ENCODE data around the gene ST8SIA6.
A peak's percentile ranks its signal among the peaks of the same experiment; 100 is the strongest.
"Not testable (repeated sequence)": the region's sequence is repeated elsewhere in the genome, so short reads cannot be mapped to it uniquely, and the experiment has no call there.

ST8SIA6 gene

DNA sequence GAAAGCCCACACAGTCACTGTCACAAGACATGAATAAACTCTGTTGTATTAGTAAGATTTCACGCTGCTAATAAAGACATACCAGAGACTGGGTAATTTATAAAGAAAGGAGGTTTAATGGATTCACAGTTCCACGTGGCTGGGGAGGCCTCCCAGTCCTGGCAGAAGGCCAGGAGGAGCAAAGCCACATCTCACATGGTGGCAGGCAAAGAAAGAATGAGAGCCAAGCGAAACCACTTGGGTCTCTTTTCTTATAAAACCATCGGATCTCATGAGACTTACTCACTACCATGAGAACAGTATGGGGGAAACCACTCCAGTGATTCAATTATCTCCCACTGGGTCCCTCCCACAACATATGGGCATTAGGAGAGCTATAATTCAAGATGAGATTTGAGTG is 110.2 kb downstream of the ST8SIA6 start:
- DNase-seq (ENCODE audit: low read depth, low spot score): no peak

DNA sequence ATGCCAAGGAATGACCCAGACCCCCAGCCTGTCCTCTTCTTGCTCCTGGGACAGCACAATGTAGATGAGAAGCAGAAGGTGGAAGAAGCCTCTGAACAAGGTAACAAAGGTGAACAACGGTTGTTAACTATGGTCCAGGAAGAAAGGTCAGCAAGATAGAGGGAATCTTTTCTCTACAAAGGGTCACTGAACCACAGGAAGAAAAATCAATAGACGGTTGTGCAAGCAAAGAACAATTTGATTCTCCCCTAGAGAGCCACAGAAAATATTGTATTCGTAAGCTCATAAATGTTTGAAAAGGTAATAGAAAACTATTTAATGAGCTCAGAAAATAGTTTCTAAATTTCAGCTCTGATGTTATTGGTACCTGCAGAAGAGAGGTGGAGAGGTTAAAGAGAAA is 111.3 kb downstream of the ST8SIA6 start:
- DNase-seq (ENCODE audit: low read depth, low spot score): no peak

DNA sequence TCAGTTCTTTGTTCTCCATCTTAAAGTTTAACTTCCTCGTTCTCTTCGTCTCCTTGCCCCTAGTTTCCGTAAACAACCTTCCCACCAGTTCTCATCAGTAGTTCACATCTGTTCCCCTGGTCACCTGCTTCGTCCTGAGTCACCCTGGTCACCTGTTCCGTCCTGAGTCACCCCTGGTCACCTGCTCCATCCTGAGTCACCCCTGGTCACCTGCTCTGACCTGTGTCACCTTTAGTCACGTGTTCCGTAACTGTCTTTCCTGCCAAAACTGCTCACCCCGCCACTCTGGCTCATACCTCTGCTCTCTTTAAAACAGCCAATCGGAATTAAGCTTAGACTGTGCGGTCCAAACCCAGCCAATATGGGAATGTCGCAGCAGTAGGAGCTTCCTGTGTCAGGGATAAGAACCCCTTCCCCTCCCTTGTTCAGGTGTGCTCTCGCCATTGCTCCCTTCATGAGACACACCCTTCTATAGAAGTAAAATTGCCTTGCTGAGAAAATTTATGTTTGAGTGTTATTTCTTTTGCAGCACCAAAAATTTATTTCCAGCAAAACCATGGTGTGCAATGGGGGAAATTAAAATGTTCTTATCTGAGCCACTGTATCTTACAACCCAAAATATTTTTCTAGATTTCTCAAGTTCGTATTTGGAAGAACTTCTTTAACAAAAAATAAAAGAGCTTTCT is 114.1 kb downstream of the ST8SIA6 start:
- DNase-seq (ENCODE audit: low read depth, low spot score): no peak

DNA sequence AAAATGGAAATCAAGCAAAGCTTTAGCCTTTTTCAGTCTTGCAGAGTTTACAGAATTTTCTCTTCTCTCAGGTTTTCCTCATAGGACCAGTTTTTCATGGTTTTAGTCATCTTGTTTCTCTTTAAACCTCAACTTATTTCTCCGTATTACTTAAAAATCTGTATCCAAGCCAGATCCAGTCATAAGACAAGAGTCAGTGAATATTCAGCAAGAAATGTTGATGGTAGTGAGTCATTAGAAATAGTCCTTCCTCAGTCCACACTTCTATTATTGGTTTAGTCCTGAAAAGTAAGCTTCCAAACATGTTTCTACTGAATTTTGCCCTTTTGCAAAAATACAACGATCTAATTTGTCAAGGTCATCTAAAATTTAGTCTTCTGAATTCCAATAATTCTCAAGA is 119.3 kb downstream of the ST8SIA6 start:
- DNase-seq (ENCODE audit: low read depth, low spot score): no peak

DNA sequence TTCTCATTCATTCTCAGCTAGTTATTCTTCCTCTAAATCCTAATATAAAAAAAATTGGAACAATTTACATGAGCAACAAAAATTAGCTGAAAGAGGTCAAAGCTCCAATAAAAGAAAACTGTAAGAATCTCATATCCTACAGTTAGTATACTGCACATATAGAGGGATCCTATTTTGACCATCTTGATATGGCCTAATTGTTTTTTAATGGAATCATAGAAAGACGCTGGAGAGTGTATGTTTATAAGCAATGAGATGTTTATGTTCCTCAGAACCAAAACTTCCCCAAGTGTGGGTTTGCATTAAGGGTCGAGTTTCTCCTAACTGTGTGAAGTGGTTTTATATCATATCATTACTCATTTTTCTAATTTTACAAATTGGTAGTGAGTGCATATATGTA is 123.9 kb downstream of the ST8SIA6 start:
- DNase-seq (ENCODE audit: low read depth, low spot score): no peak

DNA sequence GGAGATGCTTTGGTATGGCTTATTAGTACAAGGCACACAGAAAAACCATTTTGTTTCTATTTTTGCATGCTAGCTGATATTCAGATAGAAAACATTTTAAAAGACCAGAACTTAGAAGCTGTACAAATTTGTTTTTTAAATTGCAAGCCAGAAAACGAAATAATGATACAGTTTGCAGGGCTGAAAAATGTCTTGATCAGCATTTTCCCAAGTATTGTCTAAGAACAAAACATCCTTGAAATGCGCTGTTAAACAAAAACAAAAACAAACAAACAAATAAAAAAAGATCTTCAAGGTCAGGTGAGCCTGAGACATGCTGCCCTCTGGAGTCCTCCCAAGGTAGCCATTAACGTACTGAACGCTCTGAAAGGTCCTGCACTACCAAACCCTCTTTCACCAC is 128.0 kb downstream of the ST8SIA6 start:
- no peak for DNase-seq (ENCODE audit: low read depth, low spot score)

DNA sequence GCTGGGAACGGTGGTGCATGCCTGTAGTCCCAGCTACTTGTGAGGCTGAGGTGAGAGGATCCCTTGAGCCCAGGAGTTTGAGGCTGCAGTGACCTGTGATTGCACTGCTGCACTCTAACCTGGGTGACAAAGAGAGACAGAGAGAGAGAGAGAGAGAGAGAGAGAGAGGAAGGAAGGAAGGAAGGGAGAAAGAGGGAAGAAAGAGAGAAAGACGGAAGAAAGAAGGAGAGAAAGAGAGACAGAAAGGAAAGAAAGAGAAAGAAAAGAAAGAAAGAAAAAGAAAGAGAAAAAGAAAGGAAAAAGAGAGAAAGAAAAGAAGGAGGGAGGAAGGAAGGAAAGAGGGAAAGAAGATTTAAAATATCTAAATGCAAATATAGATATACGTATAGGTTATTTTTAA is 132.4 kb downstream of the ST8SIA6 start:
- DNase-seq (ENCODE audit: low read depth, low spot score): not testable (repeated sequence)

DNA sequence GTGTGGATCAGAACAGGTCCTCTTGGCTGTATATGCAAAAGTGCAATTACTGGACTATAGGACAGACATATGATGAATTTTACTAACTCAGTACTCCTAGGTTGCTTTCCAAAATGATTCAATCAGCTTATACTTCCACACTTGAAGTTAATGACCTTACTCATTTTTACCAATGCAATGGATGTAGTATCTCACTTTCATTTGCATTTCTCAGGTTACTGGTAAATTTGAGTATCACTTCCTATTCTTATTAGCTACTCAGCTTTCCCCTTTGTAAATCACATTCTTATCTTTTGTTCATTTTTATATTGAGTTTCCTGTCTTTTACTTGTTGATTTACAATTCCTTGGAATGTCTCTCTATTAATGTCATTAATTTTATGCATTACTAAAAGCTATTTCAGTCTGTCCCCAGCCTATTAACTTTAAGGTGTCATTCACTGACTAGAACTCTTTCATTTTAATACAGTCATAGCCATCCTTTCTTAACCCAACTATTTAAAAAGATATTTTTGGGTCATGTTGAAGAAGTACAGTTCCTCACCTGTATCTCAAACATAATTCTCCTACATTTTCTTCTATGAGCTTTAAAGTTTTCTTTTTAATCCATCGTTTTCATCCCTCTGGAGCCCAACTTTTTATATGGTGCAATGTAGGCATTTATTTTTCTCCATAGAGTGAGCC is 137.8 kb downstream of the ST8SIA6 start:
- no peak for DNase-seq (ENCODE audit: low read depth, low spot score)

DNA sequence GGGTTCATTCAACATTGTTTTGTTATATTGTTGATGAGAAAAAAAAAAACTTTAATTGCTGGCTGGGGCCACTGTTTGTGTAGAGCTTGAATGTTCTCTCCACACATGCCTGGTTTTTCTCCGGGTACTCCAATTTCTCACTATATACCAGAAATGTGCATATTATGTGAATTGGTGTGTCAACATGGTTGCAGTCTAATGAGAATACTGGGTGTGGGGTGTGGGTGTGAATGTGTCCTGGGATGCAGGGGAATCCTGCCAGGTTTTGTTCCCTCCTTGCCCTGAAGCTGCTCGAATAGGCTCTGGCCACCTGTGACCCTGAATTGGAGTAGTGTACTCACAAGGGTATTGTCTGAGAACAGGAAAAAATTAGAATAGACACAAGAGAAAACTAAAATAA is 145.0 kb downstream of the ST8SIA6 start:
- no peak for DNase-seq (ENCODE audit: low read depth, low spot score)

DNA sequence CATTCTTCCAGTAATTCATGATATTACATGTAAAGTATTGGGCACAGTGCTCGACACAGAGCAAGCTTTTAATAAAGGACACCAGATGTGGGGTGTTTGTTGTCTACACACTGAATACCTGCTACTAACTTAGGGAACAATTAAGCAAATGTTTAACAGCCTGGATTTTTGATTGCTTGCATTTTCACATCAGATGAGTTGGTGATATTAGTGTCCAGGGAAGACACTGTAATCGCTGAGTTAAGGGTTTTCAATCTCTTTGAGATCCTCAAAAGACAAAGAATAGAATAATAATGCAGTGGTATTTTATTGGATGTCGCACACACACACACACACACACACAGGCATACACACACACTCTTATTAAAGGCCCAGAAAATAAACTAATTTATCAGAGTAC is 147.3 kb downstream of the ST8SIA6 start:
- no peak for DNase-seq (ENCODE audit: low read depth, low spot score)

DNA sequence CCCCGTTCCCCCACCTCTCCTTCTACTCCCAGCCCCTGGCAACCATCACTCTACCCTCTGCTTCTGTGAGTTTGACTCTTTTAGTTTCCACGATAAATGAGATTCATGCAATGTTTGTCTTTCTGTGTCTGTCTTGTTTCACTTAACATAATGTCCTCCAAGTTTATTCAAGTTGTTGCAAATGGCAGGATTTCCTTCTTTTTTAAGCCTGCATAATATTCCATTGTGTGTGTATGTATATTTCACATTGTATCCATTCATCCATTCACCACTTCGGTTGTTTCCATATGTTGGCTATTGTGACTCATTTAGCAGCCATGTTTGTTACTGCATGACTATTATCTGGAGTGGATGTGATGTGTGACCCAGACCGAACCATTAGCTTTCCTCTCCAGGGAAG is 162.0 kb downstream of the ST8SIA6 start:
- DNase-seq (ENCODE audit: low read depth, low spot score): no peak

DNA sequence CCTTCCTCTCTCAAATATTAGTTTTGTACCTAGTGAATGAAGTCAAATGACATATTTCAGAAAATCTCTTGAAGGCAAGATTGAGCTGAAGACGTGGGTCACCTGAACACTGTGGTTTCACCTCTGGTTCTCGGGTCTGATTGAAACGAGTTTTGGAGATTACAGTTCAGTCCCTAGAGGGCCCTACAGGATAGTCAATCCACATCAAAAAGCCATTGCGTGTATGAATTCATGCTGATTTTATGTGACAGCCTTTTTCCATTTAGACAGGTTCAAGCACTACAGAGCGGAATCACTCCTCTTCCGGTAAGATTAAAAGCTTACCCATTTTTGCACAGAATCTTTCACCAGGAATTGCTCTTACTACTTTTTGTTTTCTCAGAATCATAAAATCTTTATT is 164.2 kb downstream of the ST8SIA6 start:
- DNase-seq (ENCODE audit: low read depth, low spot score): peak; percentile 2

DNA sequence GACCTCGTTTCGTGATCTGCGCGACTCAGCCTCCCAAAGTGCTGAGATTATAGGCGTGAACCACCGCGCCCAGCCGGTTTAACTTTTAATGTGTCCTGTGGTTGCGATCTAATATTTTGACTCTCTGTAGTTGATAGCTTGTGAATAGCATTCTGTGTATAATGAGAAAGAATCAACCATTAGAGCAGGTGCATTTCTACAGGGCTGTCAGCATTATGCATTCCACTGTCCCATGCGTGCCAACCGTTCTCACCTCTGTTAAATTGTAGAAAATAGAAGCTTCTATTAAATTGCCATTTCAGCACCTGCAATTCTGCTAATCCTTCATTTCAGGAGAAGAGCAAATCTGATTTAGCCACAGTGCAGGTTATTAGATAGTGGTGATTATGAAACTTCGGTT is 164.6 kb downstream of the ST8SIA6 start:
- DNase-seq (ENCODE audit: low read depth, low spot score): no peak

DNA sequence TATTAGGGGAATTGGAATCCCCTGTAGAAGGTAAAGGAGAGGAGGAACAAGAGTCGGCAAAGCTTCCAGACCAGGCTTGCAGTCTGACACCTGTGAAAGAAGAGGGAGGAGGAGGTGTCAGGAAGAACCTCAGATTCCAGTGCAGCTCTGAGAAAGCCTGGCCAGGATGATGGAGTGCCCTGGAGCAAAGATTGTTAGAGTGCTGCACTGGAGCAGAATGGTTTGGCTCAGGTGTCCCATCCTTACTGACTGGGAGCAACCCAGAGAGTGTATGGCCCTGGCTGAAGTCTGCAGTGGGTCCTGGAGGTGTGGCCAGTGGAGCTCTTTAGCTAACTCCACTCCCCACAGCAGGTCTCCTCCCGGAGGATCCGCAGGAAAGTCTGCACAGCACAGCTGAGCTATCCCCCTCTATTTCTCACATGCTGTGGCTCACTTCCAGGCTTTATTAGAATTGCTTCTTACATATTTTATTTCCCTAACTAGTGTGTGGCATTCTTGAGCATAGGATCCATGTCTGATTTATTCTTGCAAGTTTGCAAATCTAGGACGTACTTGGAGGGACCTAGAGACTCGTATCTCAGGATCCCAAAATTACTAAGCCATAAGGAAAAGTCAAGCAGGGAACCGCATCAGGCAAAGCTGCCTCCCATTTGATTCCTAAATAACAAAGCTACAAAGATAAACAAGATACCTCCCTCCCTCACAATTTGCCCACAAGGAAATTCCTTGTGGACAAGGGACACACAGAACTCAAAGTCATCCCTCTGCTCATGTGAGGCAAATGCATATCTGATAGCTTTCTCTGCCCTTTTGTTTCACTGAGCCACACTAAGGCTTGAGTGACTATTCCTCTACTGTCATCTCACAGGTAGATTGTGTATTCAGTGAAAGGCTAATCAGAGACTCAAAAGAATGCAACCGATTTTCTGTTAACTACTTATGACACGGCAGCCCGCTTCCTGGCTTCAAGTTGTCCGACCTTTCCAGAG is 167.5 kb downstream of the ST8SIA6 start:
- DNase-seq (ENCODE audit: low read depth, low spot score): peak; percentile 58

DNA sequence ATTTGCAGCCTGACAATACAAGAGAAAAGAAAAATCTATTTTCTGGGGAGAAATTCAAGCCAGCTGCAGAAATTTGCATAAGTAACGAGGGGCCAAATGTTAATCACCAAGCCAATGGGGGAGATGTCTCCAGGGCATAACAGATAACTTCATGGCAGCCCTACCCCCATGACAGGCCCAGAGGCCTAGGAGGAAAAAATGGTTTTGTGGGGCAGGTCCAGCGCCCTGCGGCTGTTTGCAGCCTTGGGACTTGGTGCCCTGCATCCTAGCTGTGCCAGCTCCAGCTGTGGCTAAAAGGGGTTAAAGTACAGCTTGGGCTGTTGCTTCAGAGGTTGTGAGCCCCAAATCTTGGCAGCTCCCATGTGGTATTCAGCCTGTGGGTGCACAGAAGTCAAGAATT is 172.1 kb downstream of the ST8SIA6 start:
- no peak for DNase-seq (ENCODE audit: low read depth, low spot score)

DNA sequence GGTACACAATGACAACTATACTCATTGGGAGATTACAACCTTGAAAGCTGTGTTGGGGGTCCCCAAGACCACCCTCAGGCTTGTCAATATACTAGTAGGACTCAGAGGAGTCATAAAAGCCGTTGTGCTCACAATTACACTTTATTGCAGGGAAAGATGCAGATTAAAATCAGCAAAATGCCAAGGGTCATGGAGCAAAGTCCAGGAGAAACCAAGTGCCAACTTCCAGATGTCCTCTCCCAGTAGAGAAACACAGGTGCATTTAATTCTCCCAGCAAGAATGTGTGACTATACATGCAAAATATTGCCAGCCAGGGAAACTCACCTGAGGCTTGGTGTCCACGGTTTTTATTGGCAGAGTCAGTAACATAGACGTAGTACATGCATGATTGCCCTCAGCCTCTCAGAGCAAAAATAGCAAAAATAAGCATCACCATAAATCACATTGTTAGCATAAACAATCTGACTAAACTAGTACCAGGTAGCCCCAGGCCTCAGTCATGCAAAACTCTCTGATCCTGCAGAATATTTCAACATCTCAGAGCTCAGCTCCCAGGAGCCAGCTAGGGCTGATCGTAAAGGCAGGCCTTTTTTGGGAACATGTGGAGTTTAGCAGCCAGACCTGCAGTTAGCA is 175.7 kb downstream of the ST8SIA6 start:
- no peak for DNase-seq (ENCODE audit: low read depth, low spot score)

DNA sequence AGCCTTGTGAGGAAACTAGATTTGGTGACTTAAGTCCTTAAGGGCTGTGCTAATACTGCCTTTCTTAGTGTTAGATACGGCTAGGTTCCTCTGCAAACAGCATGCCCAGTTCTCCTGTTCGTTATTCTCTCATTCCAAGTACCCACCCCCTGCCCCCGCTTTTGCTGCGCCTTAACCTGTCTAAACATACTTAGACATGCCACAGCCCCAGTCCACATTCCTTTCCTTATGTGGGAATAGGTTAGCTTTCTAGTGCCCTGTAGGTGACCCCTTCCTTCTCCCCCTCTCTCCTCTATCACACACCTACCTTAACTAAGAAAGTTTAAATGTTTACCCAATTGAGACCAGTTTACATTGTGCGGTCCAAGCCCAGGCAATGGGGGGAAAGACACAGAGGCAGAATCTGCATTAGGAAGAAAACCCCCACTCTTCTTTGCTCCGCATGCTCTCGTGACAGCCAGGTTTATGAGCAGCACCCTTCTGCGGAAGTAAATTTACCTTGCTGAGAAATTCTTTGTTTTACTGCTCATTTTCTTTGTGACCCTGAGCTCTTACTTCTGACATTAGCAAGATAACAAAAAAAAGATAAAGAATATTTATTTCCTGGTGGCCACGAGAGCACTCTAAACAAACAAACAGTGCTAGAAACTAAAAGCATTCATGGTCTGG is 177.5 kb downstream of the ST8SIA6 start:
- DNase-seq (ENCODE audit: low read depth, low spot score): no peak

DNA sequence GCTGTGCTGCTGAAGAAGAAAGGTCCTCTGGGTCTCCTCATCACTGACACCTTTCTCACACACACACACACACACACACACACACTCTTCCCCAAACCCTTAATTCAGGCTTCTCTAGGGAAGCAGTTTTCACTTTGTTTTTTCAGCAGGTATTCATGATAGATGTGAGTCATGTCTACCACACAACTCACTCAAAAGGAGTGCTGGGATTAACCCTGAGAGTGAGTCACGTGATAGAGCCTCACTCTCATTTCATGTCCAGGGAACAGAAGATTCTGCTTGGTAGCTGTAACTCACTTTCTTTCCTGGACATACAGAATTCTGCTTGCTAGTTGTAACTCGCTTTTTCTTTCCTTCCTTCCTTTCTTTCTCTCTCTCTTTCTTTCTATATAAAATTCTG is 181.0 kb downstream of the ST8SIA6 start:
- no peak for DNase-seq (ENCODE audit: low read depth, low spot score)

DNA sequence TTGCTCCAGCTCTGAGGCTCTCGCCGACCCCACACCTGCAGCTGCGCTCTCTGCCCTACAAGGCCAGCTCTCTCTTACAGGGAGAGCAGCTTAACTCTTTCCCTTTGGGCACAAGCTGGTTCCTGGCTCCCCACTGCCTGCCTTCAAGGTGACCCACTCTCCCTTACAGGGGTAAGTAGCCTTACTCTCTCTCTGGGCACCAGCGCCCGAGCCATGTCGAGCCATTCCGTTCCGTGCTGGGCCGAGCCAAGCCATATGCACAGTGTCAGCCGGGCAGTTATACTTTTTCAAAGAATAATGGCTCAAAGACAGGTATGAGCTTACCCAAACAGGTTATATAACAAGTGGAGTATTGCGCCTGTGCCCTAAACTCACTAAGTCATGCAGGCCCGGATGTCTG is 181.7 kb downstream of the ST8SIA6 start:
- no peak for DNase-seq (ENCODE audit: low read depth, low spot score)

Data from ELF-1 (cell line).